HCT116 (cell line): ENCODE results near the gene VPS25. TPM values are rescaled to one million over a fixed set of nuclear protein-coding genes. Genes with fewer than 3 reads are reported as not detected.

Source experiments
- ATAC-seq: fragments of 200-7000 bp; cut with Tn5 transposase; 2 replicates; pipeline ENCODE4 v1.9.1; 2020; ENCODE audit warnings: mild to moderate bottlenecking, moderate library complexity
- Bru-seq: library from RNA; stranded (reverse); fragments of 400-500 nt; gene quantifications from one replicate; lab custom pipeline; 2021; lab: Mats Ljungman, UMichigan
- BruChase-seq, 2 experiments: library from RNA; stranded (reverse); fragments of 400-500 nt; gene quantifications; one replicate each; lab custom pipeline; 2021; lab: Mats Ljungman, UMichigan
- BruUV-seq: library from RNA; stranded (reverse); fragments of 400-500 nt; replicated peaks from 2 replicates; lab custom pipeline; 2021; lab: Mats Ljungman, UMichigan
- CTCF ChIA-PET: fragments of 300-600 bp; sonication (Branson Sonifier 250); formaldehyde crosslinking; loops from one replicate; lab custom pipeline; 2021; ENCODE audit warnings: antibody characterized with exemption; lab: Charles Lee
- POLR2A ChIA-PET: fragments of 300-600, 350-600 bp; sonication (Branson Sonifier 250); formaldehyde crosslinking; loops from one replicate; lab custom pipeline; 2021; ENCODE audit warnings: antibody characterized with exemption; lab: Charles Lee
- RAD21 ChIA-PET, 2 experiments: fragments of 300-600 bp; sonication (Branson Sonifier 250); formaldehyde crosslinking; loops; one replicate each; lab custom pipeline; 2023; ENCODE audit warnings: low total read pairs in 2 of 2; ENCODE audit not compliant: uncharacterized antibody in 2 of 2, unreplicated experiment in 2 of 2, low non-redundant PET in 1 of 2; lab: Charles Lee
- DNase-seq: peaks from one replicate; pipeline ENCODE4 v3.0.0-alpha.2; 2010; ENCODE audit warnings: low read depth, low spot score
- H2AFZ ChIP-seq: fragments of 200-600 bp; shearing (Covaris generic), sonication (generic); 2 replicates; pipeline ENCODE4 v1.6.1; 2017; ENCODE audit warnings: low read depth, mixed run types, mixed read lengths, antibody characterized with exemption, low read length; ENCODE audit not compliant: poor library complexity, severe bottlenecking
- H3K27ac ChIP-seq: 2 replicates; pipeline ENCODE4 v1.5.1; 2012; ENCODE audit warnings: low read depth, low read length
- H3K27me3 ChIP-seq: fragments of 200-600 bp; sonication (generic); 2 replicates; pipeline ENCODE4 v1.6.1; 2016; ENCODE audit warnings: mixed run types, low read length, mixed read lengths; ENCODE audit not compliant: insufficient read depth
- H3K36me3 ChIP-seq, 2 experiments: fragments of 200-500 bp in 1 of 2; fragments of 200-600 bp in 1 of 2; sonication (Bioruptor generic) in 1 of 2; sonication (generic) in 1 of 2; 2 replicates each; pipeline versions ENCODE4 v1.5.1 to v1.6.1; 2014 to 2016; ENCODE audit warnings: low read length in 2 of 2, inconsistent platforms in 1 of 2, mixed read lengths in 1 of 2, mixed run types in 1 of 2; ENCODE audit not compliant: insufficient read depth in 2 of 2, control insufficient read depth in 1 of 2
- H3K4me1 ChIP-seq, 2 experiments: fragments of 200-600 bp in 1 of 2; sonication (generic) in 1 of 2; 2 replicates each; pipeline versions ENCODE4 v1.5.1 to v1.6.1; 2012 to 2017; ENCODE audit warnings: low read length in 2 of 2, inconsistent platforms in 1 of 2, mild to moderate bottlenecking in 1 of 2, mixed read lengths in 1 of 2, mixed run types in 1 of 2, moderate library complexity in 1 of 2; ENCODE audit not compliant: insufficient read depth in 2 of 2, control insufficient read depth in 1 of 2
- H3K4me2 ChIP-seq: fragments of 200-600 bp; sonication (generic); 2 replicates; pipeline ENCODE4 v1.6.1; 2017; ENCODE audit warnings: mixed run types, low read length, mixed read lengths
- H3K4me3 ChIP-seq, 2 experiments: fragments of 200-600 bp in 1 of 2; sonication (generic) in 1 of 2; replicated peaks in 1 of 2; 2 replicates each; pipeline ENCODE4 v1.5.1; 2011 to 2016; ENCODE audit warnings: low read length in 2 of 2, control low read depth in 1 of 2, low read depth in 1 of 2, mild to moderate bottlenecking in 1 of 2, mixed read lengths in 1 of 2, mixed run types in 1 of 2
- H3K79me2 ChIP-seq: fragments of 200-600 bp; sonication (generic); 2 replicates; pipeline ENCODE4 v1.6.1; 2017; ENCODE audit warnings: mild to moderate bottlenecking, mixed run types, low read length, moderate library complexity, mixed read lengths; ENCODE audit not compliant: insufficient read depth
- H3K9ac ChIP-seq: fragments of 200-600 bp; sonication (generic); 2 replicates; pipeline ENCODE4 v1.6.1; 2016; ENCODE audit warnings: low read length, mixed read lengths
- H3K9me2 ChIP-seq: fragments of 200-600 bp; sonication (generic), shearing (Covaris generic); 2 replicates; pipeline ENCODE4 v1.6.1; 2017; ENCODE audit warnings: mixed run types, mild to moderate bottlenecking, moderate library complexity; ENCODE audit not compliant: insufficient read depth
- H3K9me3 ChIP-seq, 2 experiments: fragments of 200-500 bp in 1 of 2; fragments of 200-600 bp in 1 of 2; sonication (Bioruptor generic) in 1 of 2; sonication (generic) in 1 of 2; 2 replicates each; pipeline ENCODE4 v1.6.1; 2014 to 2017; ENCODE audit warnings: low read length in 2 of 2, mixed read lengths in 2 of 2, inconsistent platforms in 1 of 2, low read depth in 1 of 2, mild to moderate bottlenecking in 1 of 2, mixed run types in 1 of 2, moderate library complexity in 1 of 2; ENCODE audit not compliant: control insufficient read depth in 1 of 2, insufficient read depth in 1 of 2
- H4K20me1 ChIP-seq: fragments of 200-600 bp; sonication (generic), shearing (Covaris generic); 2 replicates; pipeline ENCODE4 v1.6.1; 2017; ENCODE audit warnings: mixed run types, mild to moderate bottlenecking, moderate library complexity; ENCODE audit not compliant: insufficient read depth
- CEBPB ChIP-seq: IDR thresholded peaks from 2 replicates; pipeline ENCODE4 v1.6.1; 2012; ENCODE audit warnings: low read depth
- EGR1 ChIP-seq: IDR thresholded peaks from 2 replicates; pipeline ENCODE4 v1.6.1; 2012; ENCODE audit warnings: low read depth
- EZH2 ChIP-seq: fragments of 200-600 bp; sonication (generic); IDR thresholded peaks from 2 replicates; pipeline ENCODE4 v1.6.1; 2017; ENCODE audit warnings: antibody characterized with exemption, mixed run types
- EZH2phosphoT487 ChIP-seq: fragments of 200-600 bp; IDR thresholded peaks from 2 replicates; pipeline ENCODE4 v1.6.1; 2018; ENCODE audit warnings: antibody characterized with exemption, borderline replicate concordance
- FOSL1 ChIP-seq: IDR thresholded peaks from 2 replicates; pipeline ENCODE4 v1.6.1; 2012; ENCODE audit warnings: low read depth
- JUND ChIP-seq: IDR thresholded peaks from 2 replicates; pipeline ENCODE4 v1.6.1; 2012
- POLR2A ChIP-seq: IDR thresholded peaks from 2 replicates; pipeline ENCODE4 v1.7.0; 2011; ENCODE audit warnings: borderline replicate concordance; ENCODE audit not compliant: insufficient read depth, insufficient read length; ENCODE audit errors: extremely low read depth
- SIN3A ChIP-seq: IDR thresholded peaks from 2 replicates; pipeline ENCODE4 v1.6.1; 2012; ENCODE audit warnings: low read depth
- SP1 ChIP-seq: IDR thresholded peaks from 2 replicates; pipeline ENCODE4 v1.6.1; 2012; ENCODE audit warnings: low read depth
- SRF ChIP-seq: IDR thresholded peaks from 2 replicates; pipeline ENCODE4 v1.6.1; 2012; ENCODE audit warnings: low read depth
- TCF7L2 ChIP-seq: IDR thresholded peaks from 2 replicates; pipeline ENCODE4 v1.7.0; 2011; ENCODE audit warnings: borderline replicate concordance, inconsistent platforms; ENCODE audit not compliant: insufficient read depth, insufficient read length; ENCODE audit errors: extremely low read depth
- YY1 ChIP-seq: IDR thresholded peaks from 2 replicates; pipeline ENCODE4 v1.6.1; 2011; ENCODE audit warnings: low read length, low read depth, moderate library complexity, mild to moderate bottlenecking; ENCODE audit not compliant: insufficient replicate concordance; ENCODE audit errors: extremely low read depth
- intact Hi-C: fragments of 100-400 bp; cut with micrococcal nuclease; formaldehyde crosslinking; loops from 2 replicates; pipeline ENCODE4 v1.10.0; 2022
- long read RNA-seq: library from polyadenylated mRNA; unstranded; transcript quantifications from one replicate; pipeline ENCODE4 v2.0.0, GENCODE V29; 2021; ENCODE audit not compliant: unreplicated experiment
- polyA plus RNA-seq: library from polyadenylated mRNA; unstranded; fragments of >200 nt; gene quantifications from 2 replicates; pipeline ENCODE4 v1.2.1, GENCODE V29; 2012; ENCODE audit warnings: missing spikeins
- total RNA-seq: library from RNA; stranded (reverse); gene quantifications from one replicate; pipeline ENCODE4 v1.2.1, GENCODE V29; 2021; ENCODE audit not compliant: unreplicated experiment
- TF ChIP-seq, protein P1 (sequence below), 3 experiments: fragments of 200-600 bp in 1 of 3; sonication (generic) in 1 of 3; IDR thresholded peaks in 2 of 3; conservative IDR thresholded peaks in 1 of 3; 2 replicates each; pipeline ENCODE4 v1.5.1; 2012 to 2017; ENCODE audit warnings: low read depth in 2 of 3, low read length in 2 of 3, antibody characterized with exemption in 1 of 3, borderline replicate concordance in 1 of 3, control low read depth in 1 of 3, mild to moderate bottlenecking in 1 of 3, mixed read lengths in 1 of 3, mixed run types in 1 of 3, moderate library complexity in 1 of 3; ENCODE audit not compliant: insufficient read depth in 1 of 3
- TF ChIP-seq, protein P2 (sequence below): IDR thresholded peaks from 2 replicates; pipeline ENCODE4 v1.6.1; 2012; ENCODE audit warnings: low read depth
- TF ChIP-seq, protein P3 (sequence below): IDR thresholded peaks from 2 replicates; pipeline ENCODE4 v1.6.1; 2012
- TF ChIP-seq, protein P4 (sequence below): IDR thresholded peaks from 2 replicates; pipeline ENCODE4 v1.6.1; 2012

The VPS25 gene
- 57.0 TPM for total RNA-seq
- polyA plus RNA-seq: 59.3 and 61.8 TPM in 2 replicates
- percentile 81 among the genes with signal in this experiment for Bru-seq, nascent RNA
- BruChase-seq, experiment 1, labeled RNA remaining after a 6-hour chase: percentile 88 among the genes with signal in this experiment
- BruChase-seq, experiment 2, labeled RNA remaining after a 2-hour chase: percentile 81 among the genes with signal in this experiment
- long read RNA-seq, transcript VPS25-201 (6 exons, 1,101 nt): major isoform, 49 of 53 reads
- long read RNA-seq, partial matches to known transcripts: 0 of 53 reads
- long read RNA-seq, other reads (novel, unspliced or antisense): 4 of 53 reads

DNA sequence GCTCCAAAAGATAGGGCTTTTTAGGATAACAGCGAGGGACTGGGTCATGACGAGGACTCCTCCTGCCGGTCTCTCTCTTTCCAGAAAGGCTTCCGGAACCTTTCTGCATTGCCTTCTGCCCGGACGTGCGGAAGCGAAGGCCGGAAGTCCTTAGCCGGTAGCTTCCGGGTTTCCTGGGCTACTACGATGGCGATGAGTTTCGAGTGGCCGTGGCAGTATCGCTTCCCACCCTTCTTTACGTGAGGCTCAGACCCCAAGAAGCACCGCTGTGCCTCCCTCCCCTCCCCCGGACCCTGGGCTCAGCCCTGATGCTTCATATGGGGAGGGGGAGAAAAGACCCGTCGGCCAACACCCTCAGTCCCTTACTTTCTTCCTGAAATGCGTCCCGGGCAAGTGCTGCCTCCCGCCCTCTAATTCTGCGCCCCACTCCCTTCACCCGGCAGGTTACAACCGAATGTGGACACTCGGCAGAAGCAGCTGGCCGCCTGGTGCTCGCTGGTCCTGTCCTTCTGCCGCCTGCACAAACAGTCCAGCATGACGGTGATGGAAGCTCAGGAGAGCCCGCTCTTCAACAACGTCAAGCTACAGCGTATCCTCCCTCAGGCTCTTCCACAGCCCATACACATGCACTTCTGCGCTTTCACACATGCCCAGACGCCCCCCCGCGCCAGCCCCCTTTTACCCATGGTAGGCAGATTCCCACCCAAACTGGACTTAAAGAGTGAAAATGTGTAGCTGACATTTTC lies at the start of gene VPS25:
TSS of gene VPS25 (plus strand) at position 160 of the 746 bp plus-strand sequence. CDS start at position 187, 27 bp downstream.
- Histone ChIP-seq H2AFZ (peak within 1 kb of the TSS; percentile 72), H3K4me2 (peak within 1 kb of the TSS; percentile 74), H3K4me1 (peaks cover 8 to 12% of the 10 kb centered on the region in 2 experiments; a peak in 2 of 4 replicates), H3K9me2 (no peaks in the 10 kb centered on the region), H3K4me3 (peak within 1 kb of the TSS; percentile 85 to 99), H3K27me3 (no peaks in the 10 kb centered on the region), H3K9me3 (no peaks in the 10 kb centered on the region), H3K79me2 (peaks cover 19% of the 10 kb centered on the region), H4K20me1 (no peaks in the 10 kb centered on the region), H3K27ac (peak within 1 kb of the TSS; percentile 65), H3K9ac (peak within 1 kb of the TSS; percentile 82), H3K36me3 (peaks cover under 1 to 14% of the 10 kb centered on the region in 2 experiments)
- ChIA-PET RAD21 (no interaction called here), CTCF (interaction anchor here (0.6 to 3.6 kb wide), 2 partner anchors 10 to 178 kb away, joined by 3 to 24 read pairs; no protein-coding TSS in a partner anchor), POLR2A (interaction anchor here (0.6 to 1.6 kb wide), 4 partner anchors 10 to 196 kb away, joined by 3 to 5 read pairs (median 4); partner anchors contain the start of gene PSMC3IP)
- ATAC-seq: peak; percentile 94
- intact Hi-C loops: no loop called here
- peak; percentile 75 for DNase-seq
- BruUV-seq: TSS peak; percentile 75
- TF ChIP-seq TCF7L2 (no peak), EZH2 (no peak), JUND (peak; percentile 18; the same call in 1 of the 2 replicates), CEBPB (no peak), SRF (peak; percentile 88), EZH2phosphoT487 (no peak), YY1 (peak; percentile 87), SIN3A (peak; percentile 87), FOSL1 (peak; percentile 13; the same call in 1 of the 2 replicates), EGR1 (0 out of 2 replicates have a peak, but pooled peaks have one; percentile 34), SP1 (peak; percentile 45; the same call in 1 of the 2 replicates), POLR2A (peak; percentile 92)
- TF ChIP-seq, protein P1, sequence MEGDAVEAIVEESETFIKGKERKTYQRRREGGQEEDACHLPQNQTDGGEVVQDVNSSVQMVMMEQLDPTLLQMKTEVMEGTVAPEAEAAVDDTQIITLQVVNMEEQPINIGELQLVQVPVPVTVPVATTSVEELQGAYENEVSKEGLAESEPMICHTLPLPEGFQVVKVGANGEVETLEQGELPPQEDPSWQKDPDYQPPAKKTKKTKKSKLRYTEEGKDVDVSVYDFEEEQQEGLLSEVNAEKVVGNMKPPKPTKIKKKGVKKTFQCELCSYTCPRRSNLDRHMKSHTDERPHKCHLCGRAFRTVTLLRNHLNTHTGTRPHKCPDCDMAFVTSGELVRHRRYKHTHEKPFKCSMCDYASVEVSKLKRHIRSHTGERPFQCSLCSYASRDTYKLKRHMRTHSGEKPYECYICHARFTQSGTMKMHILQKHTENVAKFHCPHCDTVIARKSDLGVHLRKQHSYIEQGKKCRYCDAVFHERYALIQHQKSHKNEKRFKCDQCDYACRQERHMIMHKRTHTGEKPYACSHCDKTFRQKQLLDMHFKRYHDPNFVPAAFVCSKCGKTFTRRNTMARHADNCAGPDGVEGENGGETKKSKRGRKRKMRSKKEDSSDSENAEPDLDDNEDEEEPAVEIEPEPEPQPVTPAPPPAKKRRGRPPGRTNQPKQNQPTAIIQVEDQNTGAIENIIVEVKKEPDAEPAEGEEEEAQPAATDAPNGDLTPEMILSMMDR (IDR thresholded peaks at IDR 0.05 in 2 of 3, conservative IDR thresholded peaks at IDR 0.05 in 1 of 3; ENCODE audit: borderline replicate concordance in 1 of 3, insufficient read depth in 1 of 3, low read depth in 2 of 3, low read length in 2 of 3): peak in 1 of 3 experiments; percentile 18; a peak in 1 of 6 replicates
- TF ChIP-seq, protein P2, sequence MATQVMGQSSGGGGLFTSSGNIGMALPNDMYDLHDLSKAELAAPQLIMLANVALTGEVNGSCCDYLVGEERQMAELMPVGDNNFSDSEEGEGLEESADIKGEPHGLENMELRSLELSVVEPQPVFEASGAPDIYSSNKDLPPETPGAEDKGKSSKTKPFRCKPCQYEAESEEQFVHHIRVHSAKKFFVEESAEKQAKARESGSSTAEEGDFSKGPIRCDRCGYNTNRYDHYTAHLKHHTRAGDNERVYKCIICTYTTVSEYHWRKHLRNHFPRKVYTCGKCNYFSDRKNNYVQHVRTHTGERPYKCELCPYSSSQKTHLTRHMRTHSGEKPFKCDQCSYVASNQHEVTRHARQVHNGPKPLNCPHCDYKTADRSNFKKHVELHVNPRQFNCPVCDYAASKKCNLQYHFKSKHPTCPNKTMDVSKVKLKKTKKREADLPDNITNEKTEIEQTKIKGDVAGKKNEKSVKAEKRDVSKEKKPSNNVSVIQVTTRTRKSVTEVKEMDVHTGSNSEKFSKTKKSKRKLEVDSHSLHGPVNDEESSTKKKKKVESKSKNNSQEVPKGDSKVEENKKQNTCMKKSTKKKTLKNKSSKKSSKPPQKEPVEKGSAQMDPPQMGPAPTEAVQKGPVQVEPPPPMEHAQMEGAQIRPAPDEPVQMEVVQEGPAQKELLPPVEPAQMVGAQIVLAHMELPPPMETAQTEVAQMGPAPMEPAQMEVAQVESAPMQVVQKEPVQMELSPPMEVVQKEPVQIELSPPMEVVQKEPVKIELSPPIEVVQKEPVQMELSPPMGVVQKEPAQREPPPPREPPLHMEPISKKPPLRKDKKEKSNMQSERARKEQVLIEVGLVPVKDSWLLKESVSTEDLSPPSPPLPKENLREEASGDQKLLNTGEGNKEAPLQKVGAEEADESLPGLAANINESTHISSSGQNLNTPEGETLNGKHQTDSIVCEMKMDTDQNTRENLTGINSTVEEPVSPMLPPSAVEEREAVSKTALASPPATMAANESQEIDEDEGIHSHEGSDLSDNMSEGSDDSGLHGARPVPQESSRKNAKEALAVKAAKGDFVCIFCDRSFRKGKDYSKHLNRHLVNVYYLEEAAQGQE: no peak
- TF ChIP-seq, protein P3, sequence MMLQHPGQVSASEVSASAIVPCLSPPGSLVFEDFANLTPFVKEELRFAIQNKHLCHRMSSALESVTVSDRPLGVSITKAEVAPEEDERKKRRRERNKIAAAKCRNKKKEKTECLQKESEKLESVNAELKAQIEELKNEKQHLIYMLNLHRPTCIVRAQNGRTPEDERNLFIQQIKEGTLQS: no peak
- TF ChIP-seq, protein P4, sequence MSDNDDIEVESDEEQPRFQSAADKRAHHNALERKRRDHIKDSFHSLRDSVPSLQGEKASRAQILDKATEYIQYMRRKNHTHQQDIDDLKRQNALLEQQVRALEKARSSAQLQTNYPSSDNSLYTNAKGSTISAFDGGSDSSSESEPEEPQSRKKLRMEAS: peak; percentile 68
